Effector memory CD4-positive, alpha-beta T cell (primary cell): Measurements from ENCODE around the gene KRT34.
"Not testable (repeated sequence)": the region's sequence is repeated elsewhere in the genome, so short reads cannot be mapped to it uniquely, and the experiment has no call there.

Experiments
- DNase-seq, 3 donors: peaks; one replicate each; pipeline ENCODE4 v3.0.0-alpha.2; 2020
- H3K27ac ChIP-seq: 2 replicates; pipeline ENCODE4 v1.7.0; 2013; ENCODE audit warnings: mild to moderate bottlenecking, low read length, moderate library complexity; ENCODE audit not compliant: insufficient read depth, poor library complexity, severe bottlenecking
- H3K27me3 ChIP-seq: replicated peaks from 2 replicates; pipeline ENCODE4 v1.7.0; 2013; ENCODE audit warnings: mild to moderate bottlenecking, low read length; ENCODE audit not compliant: insufficient read depth, control insufficient read depth, poor library complexity, severe bottlenecking
- H3K36me3 ChIP-seq: 2 replicates; pipeline ENCODE4 v1.7.0; 2013; ENCODE audit warnings: mild to moderate bottlenecking, low read length, moderate library complexity; ENCODE audit not compliant: control insufficient read depth, insufficient read depth
- H3K4me1 ChIP-seq: 2 replicates; pipeline ENCODE4 v1.7.0; 2013; ENCODE audit warnings: low read length, mild to moderate bottlenecking; ENCODE audit not compliant: control insufficient read depth, insufficient read depth, poor library complexity, severe bottlenecking
- H3K4me3 ChIP-seq: 2 replicates; pipeline ENCODE4 v1.7.0; 2013; ENCODE audit warnings: low read length, low read depth, mild to moderate bottlenecking; ENCODE audit not compliant: insufficient read depth, poor library complexity, severe bottlenecking
- H3K9me3 ChIP-seq: 2 replicates; pipeline ENCODE4 v1.7.0; 2013; ENCODE audit warnings: mild to moderate bottlenecking, low read length, moderate library complexity; ENCODE audit not compliant: control insufficient read depth
- total RNA-seq, 3 donors: gene quantifications; one replicate each; lab custom pipeline; 2026; lab: John Stamatoyannopoulos, UW

KRT34 gene
- total RNA-seq: 0 reads per million in 3 donors

GRCh38 chr17:41381943-41382342, at the start of gene KRT34:
Gene KRT34 (minus strand): TSS chr17:41382306. CDS start chr17:41382246, 60 bp downstream.
- H3K4me1 ChIP-seq, H3K27me3 ChIP-seq: not testable (repeated sequence)

DNA sequence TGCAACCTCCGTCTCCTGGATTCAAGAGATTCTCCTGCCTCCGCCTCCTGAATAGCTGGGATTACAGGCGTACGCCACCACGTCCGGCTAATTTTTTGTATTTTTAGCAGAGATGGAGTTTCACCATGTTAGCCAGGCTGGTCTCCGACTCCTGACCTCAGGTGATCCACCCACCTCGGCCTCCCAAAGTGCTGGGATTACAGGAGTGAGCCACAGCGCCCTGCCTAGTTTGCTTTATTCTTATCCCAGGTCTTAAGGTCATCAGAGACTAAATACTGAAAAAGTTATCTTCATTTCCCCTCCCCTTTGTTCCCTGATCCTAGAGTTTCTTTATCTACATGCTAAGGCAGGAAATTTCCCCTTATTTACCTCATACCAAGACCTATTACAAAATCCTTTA, 48.3 kb upstream of the KRT34 start:
- not testable (repeated sequence) for H3K4me1 ChIP-seq, H3K27ac ChIP-seq, H3K27me3 ChIP-seq, H3K4me3 ChIP-seq, DNase-seq, H3K36me3 ChIP-seq, H3K9me3 ChIP-seq

More at GRCh38 chr17:41381943-41382342, at the start of gene KRT34:
- DNase-seq, H3K36me3 ChIP-seq, H3K4me3 ChIP-seq, H3K9me3 ChIP-seq, H3K27ac ChIP-seq: not testable (repeated sequence)

GRCh38 chr17:41429667-41430066, 47.6 kb upstream of the KRT34 start:
- DNase-seq: no peak
- Histone ChIP-seq H3K9me3 (no peaks in the 10 kb centered on the region), H3K36me3 (no peaks in the 10 kb centered on the region), H3K4me3 (no peak overlapping the region), H3K4me1 (no peaks in the 10 kb centered on the region), H3K27ac (no peak overlapping the region), H3K27me3 (no peaks in the 10 kb centered on the region)

GRCh38 chr17:41428591-41429291, 46.6 kb upstream of the KRT34 start:
- Histone ChIP-seq H3K4me1 (no peaks in the 10 kb centered on the region), H3K27ac (no peak overlapping the region)

GRCh38 chr17:41424111-41424635, 42.1 kb upstream of the KRT34 start, which contains the start of gene KRT37:
Gene KRT37 (minus strand): TSS chr17:41424585. CDS start chr17:41424523, 62 bp downstream.
- Histone ChIP-seq H3K27ac (no peak within 1 kb of the TSS), H3K9me3 (no peaks in the 10 kb centered on the region), H3K4me1 (no peaks in the 10 kb centered on the region), H3K27me3 (no peaks in the 10 kb centered on the region), H3K4me3 (no peak within 1 kb of the TSS), H3K36me3 (no peaks in the 10 kb centered on the region)
- DNase-seq: no peak

More at GRCh38 chr17:41428591-41429291, 46.6 kb upstream of the KRT34 start:
- no peak for DNase-seq
- no peaks in the 10 kb centered on the region for H3K27me3 ChIP-seq
- H3K36me3 ChIP-seq: no peaks in the 10 kb centered on the region
- H3K4me3 ChIP-seq: no peak overlapping the region
- no peaks in the 10 kb centered on the region for H3K9me3 ChIP-seq

DNA sequence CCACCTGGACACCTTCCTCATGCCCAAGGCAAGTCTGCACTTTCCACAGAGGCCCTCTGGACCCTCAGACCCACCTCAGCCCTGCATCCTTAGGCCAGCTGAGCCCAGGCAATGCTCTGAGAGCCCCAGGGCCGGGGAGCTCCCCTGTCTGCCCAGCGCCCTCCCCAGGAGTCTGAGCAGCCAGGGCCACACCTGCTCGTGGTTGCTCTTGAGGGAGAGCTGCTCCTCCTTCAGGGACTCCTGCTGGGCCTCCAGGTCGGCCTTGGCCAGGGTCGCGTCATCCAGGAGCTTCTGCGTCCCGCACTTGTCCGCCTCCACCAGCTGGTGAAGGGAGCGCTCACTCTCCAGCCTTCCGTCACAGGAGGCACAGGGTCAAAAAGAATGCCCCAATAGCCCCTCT, 40.5 kb upstream of the KRT34 start:
- not testable (repeated sequence) for H3K9me3 ChIP-seq, H3K27me3 ChIP-seq, H3K4me3 ChIP-seq, H3K27ac ChIP-seq, H3K36me3 ChIP-seq, H3K4me1 ChIP-seq, DNase-seq

DNA sequence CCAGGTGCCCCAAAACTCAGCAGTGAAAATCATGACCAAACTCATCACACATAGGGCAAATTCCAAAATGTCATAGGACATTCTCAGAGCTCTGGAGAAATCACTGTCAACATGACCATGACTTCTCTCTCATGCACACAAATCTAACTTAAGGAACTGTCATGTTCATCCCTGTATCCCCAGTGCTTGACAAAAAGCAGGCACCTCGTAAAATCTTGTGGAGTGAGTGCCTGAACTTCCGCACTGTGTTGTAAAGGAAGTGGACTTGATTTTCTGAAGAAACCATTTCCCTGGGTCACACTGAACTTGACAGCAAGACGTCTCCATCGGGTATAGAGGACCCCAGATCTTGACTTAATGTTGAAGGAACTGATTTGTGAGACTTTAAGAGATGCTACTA, 39.5 kb upstream of the KRT34 start:
- Histone ChIP-seq H3K4me3 (no peak overlapping the region), H3K9me3 (no peaks in the 10 kb centered on the region), H3K4me1 (no peaks in the 10 kb centered on the region), H3K36me3 (no peaks in the 10 kb centered on the region), H3K27me3 (no peaks in the 10 kb centered on the region), H3K27ac (no peak overlapping the region)
- no peak for DNase-seq

DNA sequence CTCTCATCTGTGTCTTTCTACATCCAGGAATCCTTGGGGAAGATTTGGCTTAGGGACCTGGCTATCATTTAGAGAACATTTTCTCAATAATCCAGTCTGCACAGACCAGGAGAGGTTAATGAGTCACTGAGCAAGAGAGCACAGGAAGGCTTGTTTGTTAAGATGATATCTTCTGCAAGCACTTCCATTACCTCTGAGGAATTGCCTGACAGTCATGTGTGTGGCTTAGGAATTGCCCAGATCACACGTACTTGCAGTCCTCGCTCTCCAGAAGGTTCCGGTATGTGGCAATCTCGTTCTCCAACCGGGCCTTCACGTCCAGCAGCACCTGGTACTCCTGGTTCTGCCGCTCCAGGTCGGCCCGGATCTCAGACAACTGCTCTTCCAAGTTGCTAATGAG, 39.0 kb upstream of the KRT34 start:
- Histone ChIP-seq H3K36me3 (no peaks in the 10 kb centered on the region), H3K27me3 (no peaks in the 10 kb centered on the region), H3K4me3 (no peak overlapping the region), H3K4me1 (no peaks in the 10 kb centered on the region), H3K9me3 (no peaks in the 10 kb centered on the region), H3K27ac (no peak overlapping the region)
- no peak for DNase-seq

GRCh38 chr17:41420134-41420533, 38.0 kb upstream of the KRT34 start:
- Histone ChIP-seq H3K9me3 (no peaks in the 10 kb centered on the region), H3K36me3 (no peaks in the 10 kb centered on the region), H3K4me3 (no peak overlapping the region), H3K27me3 (no peaks in the 10 kb centered on the region), H3K27ac (no peak overlapping the region), H3K4me1 (no peaks in the 10 kb centered on the region)
- no peak for DNase-seq

DNA sequence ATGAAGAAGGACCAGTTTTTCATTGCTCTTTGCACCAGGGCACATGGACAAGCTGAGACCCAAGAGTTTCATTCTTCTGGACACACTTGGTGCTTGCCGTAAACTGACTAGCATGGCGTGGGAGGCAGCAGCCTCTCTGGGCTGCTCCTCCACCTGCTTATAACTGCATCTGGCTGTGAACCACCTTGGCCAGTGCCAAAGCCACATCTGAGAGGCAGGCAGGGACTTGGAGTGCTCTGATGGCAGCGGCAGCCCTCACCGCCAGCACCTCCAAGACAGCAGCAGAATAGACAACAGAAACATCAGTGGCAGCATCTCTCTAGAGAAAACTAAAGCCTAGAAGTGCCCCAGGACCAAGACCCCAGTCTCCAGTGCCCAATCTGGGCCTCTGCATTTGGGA, 37.6 kb upstream of the KRT34 start:
- Histone ChIP-seq H3K27ac (no peak overlapping the region), H3K27me3 (no peaks in the 10 kb centered on the region), H3K4me3 (no peak overlapping the region), H3K4me1 (no peaks in the 10 kb centered on the region), H3K36me3 (no peaks in the 10 kb centered on the region), H3K9me3 (no peaks in the 10 kb centered on the region)
- DNase-seq: no peak
